Head of caudate nucleus (tissue), 42 donors: ENCODE results near the gene GLUD1.
"Not testable (repeated sequence)": the region's sequence is repeated elsewhere in the genome, so short reads cannot be mapped to it uniquely, and the experiment has no call there.

ENCODE experiments used
- DNase-seq, 42 donors: peaks; one replicate each; pipeline versions ENCODE4 v3.0.0 to v3.0.0-alpha.2; 2020 to 2021; ENCODE audit warnings: mixed read lengths in 7 of 42
- intact Hi-C: fragments of 100-400 bp; cut with DNase I; formaldehyde crosslinking; loops from one replicate; pipeline ENCODE4 v1.15.0; 2022

The GLUD1 gene

GRCh38 chr10:87092861-87093631, 1.6 kb downstream of the GLUD1 start:
- peak in 3 of 42 donors; percentile 8 to 17 (median 16) for DNase-seq
- intact Hi-C loops = loop anchor here (5.0 to 10.0 kb wide), 2 partner anchors 41 to 158 kb away; no protein-coding TSS in a partner anchor

- DNase-seq = no peak
- intact Hi-C loops = loop anchor here (5.0 to 10.0 kb wide), 2 partner anchors 40 to 158 kb away; no protein-coding TSS in a partner anchor
Observed at GRCh38 chr10:87092376-87092860, 2.2 kb downstream of the GLUD1 start.

- intact Hi-C loops = loop anchor here (5.0 to 10.0 kb wide), 2 partner anchors 38 to 156 kb away; no protein-coding TSS in a partner anchor
- no peak for DNase-seq
Observed at GRCh38 chr10:87090779-87091178, 3.9 kb downstream of the GLUD1 start.

- intact Hi-C loops = loop anchor here (5.0 to 10.0 kb wide), 2 partner anchors 37 to 155 kb away; no protein-coding TSS in a partner anchor
- no peak for DNase-seq
Observed at GRCh38 chr10:87089746-87090145, 4.9 kb downstream of the GLUD1 start.

- DNase-seq = no peak
- intact Hi-C loops = no loop called here
Observed at GRCh38 chr10:87085537-87085936, 9.1 kb downstream of the GLUD1 start.

GRCh38 chr10:87084291-87084782, 10.3 kb downstream of the GLUD1 start:
- DNase-seq, intact Hi-C loops: not testable (repeated sequence)

- intact Hi-C loops, DNase-seq: not testable (repeated sequence)
Observed at GRCh38 chr10:87083576-87084290, 10.9 kb downstream of the GLUD1 start.

- DNase-seq, intact Hi-C loops: not testable (repeated sequence)
Observed at GRCh38 chr10:87082219-87082618, 12.4 kb downstream of the GLUD1 start.

GRCh38 chr10:87081574-87081973, 13.1 kb downstream of the GLUD1 start:
- DNase-seq, intact Hi-C loops: not testable (repeated sequence)

- DNase-seq, intact Hi-C loops: not testable (repeated sequence)
Observed at GRCh38 chr10:87080621-87081020, 14.0 kb downstream of the GLUD1 start.

- intact Hi-C loops = no loop called here
- no peak for DNase-seq
Observed at GRCh38 chr10:87079106-87079836, 15.4 kb downstream of the GLUD1 start.

- intact Hi-C loops, DNase-seq: not testable (repeated sequence)
Observed at GRCh38 chr10:87076421-87076820, 18.2 kb downstream of the GLUD1 start.

GRCh38 chr10:87072449-87072848, 22.2 kb downstream of the GLUD1 start:
- intact Hi-C loops = no loop called here

GRCh38 chr10:87068281-87068680, 26.4 kb downstream of the GLUD1 start:
- DNase-seq = no peak
- intact Hi-C loops = no loop called here

More at GRCh38 chr10:87072449-87072848, 22.2 kb downstream of the GLUD1 start:
- no peak for DNase-seq

- intact Hi-C loops = no loop called here
- no peak for DNase-seq
Observed at GRCh38 chr10:87066865-87067264, 27.8 kb downstream of the GLUD1 start.

- no peak for DNase-seq
- intact Hi-C loops = no loop called here
Observed at GRCh38 chr10:87066178-87066577, 28.5 kb downstream of the GLUD1 start.

GRCh38 chr10:87064651-87065050, 30.0 kb downstream of the GLUD1 start:
- intact Hi-C loops = no loop called here
- peak in 32 of 42 donors; percentile 10 to 80 (median 43) for DNase-seq

GRCh38 chr10:87060280-87060928, 34.2 kb downstream of the GLUD1 start:
- DNase-seq = no peak
- intact Hi-C loops = no loop called here

GRCh38 chr10:87059401-87059800, 35.2 kb downstream of the GLUD1 start:
- intact Hi-C loops = no loop called here
- no peak for DNase-seq
